Measurements from ENCODE around the gene TUBA1A.

DNA sequence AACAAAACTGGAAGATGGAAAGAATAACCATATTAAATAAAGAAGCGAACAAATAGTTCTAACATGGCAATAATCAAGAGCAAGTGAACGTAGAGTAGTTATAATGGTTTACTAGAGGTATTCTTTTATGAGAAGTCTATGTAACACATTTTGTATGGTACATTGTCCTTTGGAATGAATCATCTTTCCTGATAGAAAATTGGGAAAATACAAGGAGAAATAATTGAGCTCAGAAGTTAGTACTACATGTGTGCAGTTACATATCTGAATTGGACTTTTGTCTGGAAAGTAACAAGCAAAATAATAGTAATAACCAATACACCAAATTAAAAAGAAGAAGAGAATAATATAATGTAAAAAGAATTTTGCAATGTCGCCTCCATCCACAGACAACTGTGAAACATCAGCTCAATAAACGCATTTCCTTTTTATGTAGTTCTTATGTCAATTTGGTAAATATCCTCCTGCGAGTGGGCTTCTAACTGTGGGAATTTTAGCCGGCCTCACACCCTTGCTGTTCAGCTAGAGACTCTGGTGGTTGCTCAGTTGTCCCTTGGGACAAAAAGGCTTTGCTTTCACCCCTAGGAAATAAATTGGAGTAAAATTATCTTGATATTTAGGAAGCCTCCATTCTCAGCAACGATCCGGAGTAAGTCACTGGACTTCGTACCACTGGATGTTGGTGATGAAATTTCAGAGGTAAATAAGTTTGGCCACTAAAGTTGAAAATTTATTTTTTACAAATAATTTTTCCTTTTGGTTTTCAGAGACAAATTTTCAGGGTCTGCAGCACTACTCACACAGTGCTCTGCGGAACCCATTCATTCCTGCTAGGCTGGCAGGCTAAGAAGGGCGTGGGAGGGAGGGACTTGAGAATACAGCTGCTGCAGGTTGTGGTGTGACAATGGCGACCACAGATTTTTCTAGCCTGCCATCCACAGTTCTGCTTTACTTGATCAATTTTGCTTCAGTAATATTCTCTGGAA is 1.1 kb upstream of the TUBA1A start:
- TF ChIP-seq, protein P1, sequence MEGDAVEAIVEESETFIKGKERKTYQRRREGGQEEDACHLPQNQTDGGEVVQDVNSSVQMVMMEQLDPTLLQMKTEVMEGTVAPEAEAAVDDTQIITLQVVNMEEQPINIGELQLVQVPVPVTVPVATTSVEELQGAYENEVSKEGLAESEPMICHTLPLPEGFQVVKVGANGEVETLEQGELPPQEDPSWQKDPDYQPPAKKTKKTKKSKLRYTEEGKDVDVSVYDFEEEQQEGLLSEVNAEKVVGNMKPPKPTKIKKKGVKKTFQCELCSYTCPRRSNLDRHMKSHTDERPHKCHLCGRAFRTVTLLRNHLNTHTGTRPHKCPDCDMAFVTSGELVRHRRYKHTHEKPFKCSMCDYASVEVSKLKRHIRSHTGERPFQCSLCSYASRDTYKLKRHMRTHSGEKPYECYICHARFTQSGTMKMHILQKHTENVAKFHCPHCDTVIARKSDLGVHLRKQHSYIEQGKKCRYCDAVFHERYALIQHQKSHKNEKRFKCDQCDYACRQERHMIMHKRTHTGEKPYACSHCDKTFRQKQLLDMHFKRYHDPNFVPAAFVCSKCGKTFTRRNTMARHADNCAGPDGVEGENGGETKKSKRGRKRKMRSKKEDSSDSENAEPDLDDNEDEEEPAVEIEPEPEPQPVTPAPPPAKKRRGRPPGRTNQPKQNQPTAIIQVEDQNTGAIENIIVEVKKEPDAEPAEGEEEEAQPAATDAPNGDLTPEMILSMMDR (IDR thresholded peaks at IDR 0.05): no peak
- TF ChIP-seq POLR2AphosphoS5 (IDR thresholded peaks at IDR 0.05): no peak
